ENCODE data around the gene IER5.

Gene IER5

GRCh38 chr1:181135437-181135731, 46.9 kb downstream of the IER5 start:
- TF ChIP-seq CTCF (conservative IDR thresholded peaks at IDR 0.05; ENCODE audit: low read length), result peak; percentile 61
- peak overlapping the region; percentile 44 for H3K4me3 ChIP-seq (ENCODE audit: low read length)
- DNase-seq (ENCODE audit: low read depth), result peak; percentile 77

GRCh38 chr1:181135815-181136737, 47.6 kb downstream of the IER5 start:
- no peak for TF ChIP-seq CTCF (conservative IDR thresholded peaks at IDR 0.05; ENCODE audit: low read length)
- peak; percentile 94 for DNase-seq (ENCODE audit: low read depth)
- peak overlapping the region; percentile 44 for H3K4me3 ChIP-seq (ENCODE audit: low read length)

- no peak for DNase-seq (ENCODE audit: low read depth)
- TF ChIP-seq CTCF (conservative IDR thresholded peaks at IDR 0.05; ENCODE audit: low read length), result no peak
- H3K4me3 ChIP-seq (ENCODE audit: low read length), result no peak overlapping the region
Measured at GRCh38 chr1:181136738-181137122, 48.2 kb downstream of the IER5 start.

- H3K4me3 ChIP-seq (ENCODE audit: low read length), result no peak overlapping the region
- DNase-seq (ENCODE audit: low read depth), result no peak
- no peak for TF ChIP-seq CTCF (conservative IDR thresholded peaks at IDR 0.05; ENCODE audit: low read length)
Measured at GRCh38 chr1:181137217-181137743, 48.8 kb downstream of the IER5 start.

GRCh38 chr1:181139631-181140061, 51.1 kb downstream of the IER5 start:
- H3K4me3 ChIP-seq (ENCODE audit: low read length), result no peak overlapping the region
- peak; percentile 71 for DNase-seq (ENCODE audit: low read depth)
- no peak for TF ChIP-seq CTCF (conservative IDR thresholded peaks at IDR 0.05; ENCODE audit: low read length)

- no peak overlapping the region for H3K4me3 ChIP-seq (ENCODE audit: low read length)
- TF ChIP-seq CTCF (conservative IDR thresholded peaks at IDR 0.05; ENCODE audit: low read length), result no peak
- no peak for DNase-seq (ENCODE audit: low read depth)
Measured at GRCh38 chr1:181140398-181140797, 51.9 kb downstream of the IER5 start.

- TF ChIP-seq CTCF (conservative IDR thresholded peaks at IDR 0.05; ENCODE audit: low read length), result no peak
- no peak overlapping the region for H3K4me3 ChIP-seq (ENCODE audit: low read length)
- no peak for DNase-seq (ENCODE audit: low read depth)
Measured at GRCh38 chr1:181140891-181141290, 52.4 kb downstream of the IER5 start.
